Heart right ventricle (tissue), 16 donors: ENCODE data around the gene MUSTN1. TPM values are rescaled to one million over a fixed set of nuclear protein-coding genes. Genes with fewer than 3 reads are reported as not detected.

Source experiments
- ATAC-seq, 8 donors: fragments of 200-7000 bp; cut with Tn5 transposase; one replicate each; pipeline ENCODE4 v1.9.1; 2020; ENCODE audit warnings: mild to moderate bottlenecking in 8 of 8, moderate library complexity in 8 of 8, moderate number of reproducible peaks in 1 of 8
- DNase-seq, 2 donors: peaks; one replicate each; pipeline ENCODE4 v3.0.0-alpha.2; 2020
- H3K27ac ChIP-seq, 10 donors: fragments of 200-600 bp; sonication (generic) in 2 of 10; one replicate each; pipeline versions ENCODE4 v1.5.0 to v1.8.0; 2020 to 2022; ENCODE audit warnings: mild to moderate bottlenecking in 3 of 10
- H3K27me3 ChIP-seq, 7 donors: fragments of 200-600 bp; one replicate each; pipeline ENCODE4 v1.8.0; 2021 to 2022; ENCODE audit warnings: mild to moderate bottlenecking in 2 of 7
- H3K36me3 ChIP-seq, 9 donors: fragments of 200-600 bp; sonication (generic) in 1 of 9; one replicate each; pipeline versions ENCODE4 v1.5.0 to v1.8.0; 2020 to 2022; ENCODE audit warnings: mild to moderate bottlenecking in 2 of 9
- H3K4me1 ChIP-seq, 9 donors: fragments of 200-600 bp; sonication (generic) in 1 of 9; one replicate each; pipeline versions ENCODE4 v1.5.0 to v1.8.0; 2020 to 2022; ENCODE audit warnings: mild to moderate bottlenecking in 4 of 9
- H3K4me3 ChIP-seq, 10 donors: fragments of 200-600 bp; sonication (generic) in 2 of 10; one replicate each; pipeline versions ENCODE4 v1.5.0 to v1.8.0; 2020 to 2022; ENCODE audit warnings: mild to moderate bottlenecking in 7 of 10, moderate library complexity in 2 of 10
- H3K9me3 ChIP-seq, 11 donors: fragments of 200-600 bp in 10 of 11; sonication (generic) in 2 of 11; one replicate each; pipeline versions ENCODE4 v1.5.0 to v1.8.0; 2013 to 2022; ENCODE audit warnings: mild to moderate bottlenecking in 2 of 11, control low read depth in 1 of 11, moderate library complexity in 1 of 11
- CTCF ChIP-seq, 9 donors: fragments of 200-600 bp; sonication (generic) in 2 of 9; IDR thresholded peaks; one replicate each; pipeline versions ENCODE4 v1.5.0 to v1.8.0; 2021 to 2022; ENCODE audit warnings: antibody characterized with exemption in 9 of 9, mild to moderate bottlenecking in 5 of 9, moderate library complexity in 1 of 9
- WGBS, 2 donors: extraction: QIAGEN DNeasy Blood & Tissue Kit; methylation state at CpG; one replicate each; pipeline ENCODE4 v1.1.7; 2013; ENCODE audit warnings: inconsistent platforms in 1 of 2; 5-methylcytosine and 5-hydroxymethylcytosine counted together
- intact Hi-C, 10 donors: fragments of 100-400 bp; cut with DNase I; formaldehyde crosslinking; loops; one replicate each; pipeline versions ENCODE4 v1.11.1 to v1.14.2; 2022
- polyA plus RNA-seq, 2 donors: library from polyadenylated mRNA; stranded (reverse); fragments of 200-250 nt; gene quantifications; one replicate each; pipeline ENCODE4 v1.2.3, GENCODE V29; 2013
- total RNA-seq, 10 donors: library from RNA; stranded (reverse); fragmentation: NEBNext Ultra II Directional in 3 of 10; extraction: Animal tissue kit (Norgen Biotek cat#: 25700) in 3 of 10; gene quantifications; one replicate each; pipeline versions ENCODE4 v1.2.1 to v1.2.4, GENCODE V29; 2021 to 2023
- donor health status: Arrhythmogenic right ventricular cardiomyopathy.
- donor health status: ischemic (EF 13 %, LVEDD 7.1; RV severe dilation, severe dysfunction).
- donor health status: healthy with polysubstance abuse.
- donor health status: DM: no; HTN: yes; CAD: no.
- donor health status: DM: no; HTN: no; CAD: no.
- donor health status: ischemic (EF 25% LVEDD 6.9; RV normal size, moderate dysfunction).
- donor health status: ischemic (EF 25% LVEDD 5.7; RV mildly dilated, moderate dysfunction).
- donor health status: healthy.
- donor health status: DM: yes; HTN: yes; CAD: no.
- donor health status: Ischemic cardiomyopathy.
- donor health status: ischemic (EF 35%, LVEDD 5.7; RV mildly dilated, moderate dysfunction).
- donor health status: nonischemic (EF 11% LVEDD 7.7; RV severe dilation, severe dysfunction).
- donor health status: DM: yes; HTN: yes; CAD: no.
- donor health status: PGD.
- donor health status: ischemic (EF 29% LVEDD 5.4; RV normal size, mild dysfunction).
- donor health status: nonischemic (EF 23%, LVEDD 6.1; RV moderate dilation, normal function).

MUSTN1 gene
- total and polyA plus RNA-seq, 12 donors = 13.0 to 182 (median 40.4) TPM

DNA sequence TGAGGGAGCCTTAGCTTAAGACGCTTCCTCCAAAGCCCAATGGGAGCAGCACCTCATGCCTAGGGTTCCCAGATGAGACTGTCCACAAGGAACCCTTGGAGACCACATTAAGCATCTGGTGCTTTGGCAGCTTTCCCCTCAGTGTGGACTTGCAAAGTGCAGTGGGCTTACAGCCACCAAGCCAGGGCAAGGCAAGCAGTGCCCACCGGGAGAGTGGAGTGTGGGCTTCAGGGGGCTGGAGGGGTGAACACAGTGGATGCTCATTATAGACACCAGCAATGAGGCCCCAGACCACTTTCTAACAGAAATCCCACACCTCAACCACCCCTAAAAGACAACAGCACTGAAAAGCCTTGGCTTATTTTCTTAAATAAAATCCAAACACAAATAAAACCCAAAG is 9.1 kb upstream of the MUSTN1 start:
- Histone ChIP-seq H3K27ac (peak overlapping the region; percentile 12 to 84 (median 68)), H3K9me3 (no peaks in the 10 kb centered on the region), H3K4me1 (peaks cover 22 to 65% (median 47%) of the 10 kb centered on the region in 9 donors), H3K27me3 (no peaks in the 10 kb centered on the region), H3K36me3 (peaks cover 0 to 75% (median 23%) of the 10 kb centered on the region in 9 donors), H3K4me3 (no peak overlapping the region)
- no peak for DNase-seq
- TF ChIP-seq CTCF (IDR thresholded peaks at IDR 0.05) = no peak
- ATAC-seq = no peak
- 84 to 97% methylated on average over 2 of the region's 2 CpGs for whole genome bisulfite sequencing, 2 donors
- intact Hi-C loops = loop anchor here in 3 of 10 donors (2.0 to 10.0 kb wide), 3 partner anchors 51 to 229 kb away; partner anchors contain the start of genes NEK4 (in 1 of the 3) and STIMATE (in 1 of the 3)

GRCh38 chr3:52843108-52843865 is 8.5 kb upstream of the MUSTN1 start:
- ATAC-seq (no peak), DNase-seq (no peak)
- Histone ChIP-seq H3K9me3 (no peaks in the 10 kb centered on the region), H3K27me3 (no peaks in the 10 kb centered on the region), H3K27ac (peak overlapping the region in 9 of 10 donors; percentile 47 to 84 (median 71)), H3K4me1 (peaks cover 22 to 66% (median 47%) of the 10 kb centered on the region in 9 donors), H3K4me3 (no peak overlapping the region), H3K36me3 (peaks cover 0 to 71% (median 18%) of the 10 kb centered on the region in 9 donors)
- intact Hi-C loops = loop anchor here in 2 of 10 donors (5.0 to 10.0 kb wide), 2 partner anchors 52 to 71 kb away; partner anchors contain the start of genes NEK4 (in 1 of the 2) and STIMATE (in 1 of the 2)
- no peak for TF ChIP-seq CTCF (IDR thresholded peaks at IDR 0.05)
- 81 to 89% methylated on average over 20 of the region's 20 CpGs for WGBS, 2 donors

DNA sequence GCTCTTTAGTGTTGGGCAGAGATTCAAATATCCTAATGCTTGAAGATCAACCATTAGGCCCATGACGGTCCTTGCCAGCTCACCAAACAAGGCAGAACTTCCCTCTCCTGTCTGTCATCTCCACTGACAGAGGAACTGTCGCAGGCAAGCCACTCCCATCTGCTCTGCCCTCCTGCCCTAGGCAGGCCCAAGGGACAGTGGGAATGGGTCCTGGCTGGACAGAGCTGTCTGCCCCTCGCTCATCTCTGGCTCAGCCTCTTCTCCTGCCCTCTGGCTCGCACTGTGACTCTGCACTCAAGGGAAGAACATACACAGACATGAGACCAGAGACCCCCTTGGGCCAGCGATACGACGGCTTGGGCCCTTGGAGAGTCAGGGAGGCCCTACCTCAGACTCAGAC is 7.6 kb upstream of the MUSTN1 start:
- DNase-seq = peak; percentile 37 to 54
- no peak for TF ChIP-seq CTCF (IDR thresholded peaks at IDR 0.05)
- intact Hi-C loops = loop anchor here in 2 of 10 donors (5.0 to 10.0 kb wide), 2 partner anchors 52 to 70 kb away; partner anchors contain the start of genes NEK4 (in 1 of the 2) and STIMATE (in 1 of the 2)
- 67 to 70% methylated on average over 7 of the region's 7 CpGs for WGBS, 2 donors
- peak overlapping the region in 9 of 10 donors; percentile 5 to 84 (median 50) for H3K27ac ChIP-seq
- H3K36me3 ChIP-seq = peaks cover 0 to 63% (median 11%) of the 10 kb centered on the region in 9 donors
- no peaks in the 10 kb centered on the region for H3K9me3 ChIP-seq
- peaks cover 22 to 66% (median 47%) of the 10 kb centered on the region in 9 donors for H3K4me1 ChIP-seq
- H3K27me3 ChIP-seq = no peaks in the 10 kb centered on the region
- H3K4me3 ChIP-seq = no peak overlapping the region
- ATAC-seq = peak; percentile 32 to 75 (median 59)

DNA sequence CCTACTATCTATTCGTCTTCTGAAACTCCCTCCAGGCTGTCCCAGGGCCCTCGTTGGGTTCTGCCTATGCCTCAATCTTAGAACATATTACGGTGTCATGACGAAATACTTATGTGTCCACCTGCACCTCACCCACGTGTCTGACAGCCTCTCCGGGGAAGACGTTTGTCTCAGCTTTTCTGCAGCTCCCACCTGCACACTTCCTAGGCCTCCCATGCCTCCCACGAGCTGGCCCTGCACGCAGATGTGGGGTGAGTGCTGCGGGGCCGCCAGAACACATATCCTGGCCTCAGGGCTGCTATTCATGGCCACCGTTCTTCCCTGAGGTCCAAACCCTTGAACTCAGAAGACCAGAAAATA is 7.1 kb upstream of the MUSTN1 start:
- H3K4me3 ChIP-seq = no peak overlapping the region
- peaks cover 0 to 58% (median 6%) of the 10 kb centered on the region in 9 donors for H3K36me3 ChIP-seq
- peaks cover 22 to 67% (median 51%) of the 10 kb centered on the region in 9 donors for H3K4me1 ChIP-seq
- DNase-seq (no peak), ATAC-seq (peak in 1 of 8 donors; percentile 4)
- TF ChIP-seq CTCF (IDR thresholded peaks at IDR 0.05) = no peak
- H3K27ac ChIP-seq = peak overlapping the region in 8 of 10 donors; percentile 47 to 84 (median 58)
- no peaks in the 10 kb centered on the region for H3K27me3 ChIP-seq
- 80 to 90% methylated on average over 12 of the region's 12 CpGs for WGBS, 2 donors
- intact Hi-C loops = loop anchor here in 2 of 10 donors (5.0 to 10.0 kb wide), 2 partner anchors 53 to 70 kb away; partner anchors contain the start of genes NEK4 (in 1 of the 2) and STIMATE (in 1 of the 2)
- no peaks in the 10 kb centered on the region for H3K9me3 ChIP-seq
